GM12878 (cell line): ENCODE data around the gene SRP72. TPM values are rescaled to one million over a fixed set of nuclear protein-coding genes. Genes with fewer than 3 reads are reported as not detected.
A peak's percentile ranks its signal among the peaks of the same experiment; 100 is the strongest.

Experiments
- ATF7 ChIP-seq: fragments of 450-650 bp; IDR thresholded peaks from 2 replicates; pipeline ENCODE4 v1.6.1; 2016; ENCODE audit warnings: low read depth, mild to moderate bottlenecking
- BRCA1 ChIP-seq: IDR thresholded peaks from 2 replicates; pipeline ENCODE4 v1.6.1; 2011; ENCODE audit warnings: low read depth, low read length, improper control_type of control experiment
- CBX5 ChIP-seq: sonication (generic); IDR thresholded peaks from 2 replicates; pipeline ENCODE4 v1.6.1; 2016; ENCODE audit warnings: low read depth, moderate library complexity, mild to moderate bottlenecking, inconsistent platforms
- DPF2 ChIP-seq: fragments of 450-650 bp; IDR thresholded peaks from 2 replicates; pipeline ENCODE4 v1.6.1; 2017; ENCODE audit warnings: mild to moderate bottlenecking
- EED ChIP-seq: sonication (generic); IDR thresholded peaks from 2 replicates; pipeline ENCODE4 v1.6.1; 2016; ENCODE audit warnings: antibody characterized with exemption, low read depth
- ESRRA ChIP-seq: IDR thresholded peaks from 2 replicates; pipeline ENCODE4 v1.6.1; 2012; ENCODE audit warnings: mild to moderate bottlenecking, low read length, improper control_type of control experiment
- FOXM1 ChIP-seq: IDR thresholded peaks from 2 replicates; pipeline ENCODE4 v1.6.1; 2012; ENCODE audit warnings: low read depth, mild to moderate bottlenecking, inconsistent platforms, low read length, moderate library complexity
- GABPA ChIP-seq: IDR thresholded peaks from 2 replicates; pipeline ENCODE4 v1.6.1; 2014; ENCODE audit warnings: antibody characterized with exemption, low read depth, mild to moderate bottlenecking, inconsistent platforms
- HDGF ChIP-seq: fragments of 450-650 bp; IDR thresholded peaks from 2 replicates; pipeline ENCODE4 v1.6.1; 2016; ENCODE audit warnings: antibody characterized with exemption
- IKZF1 ChIP-seq: fragments of 450-650 bp; conservative IDR thresholded peaks from 2 replicates; pipeline ENCODE4 v1.6.1; 2017; ENCODE audit warnings: antibody characterized with exemption, mild to moderate bottlenecking
- KLF5 ChIP-seq: fragments of 450-650 bp; IDR thresholded peaks from 2 replicates; pipeline ENCODE4 v1.6.1; 2014; ENCODE audit warnings: mild to moderate bottlenecking; ENCODE audit not compliant: partially characterized antibody
- MTA3 ChIP-seq: IDR thresholded peaks from 2 replicates; pipeline ENCODE4 v1.6.1; 2012; ENCODE audit warnings: low read length, inconsistent platforms, borderline replicate concordance
- MXI1 ChIP-seq: fragments of 150-350 bp; IDR thresholded peaks from 2 replicates; pipeline ENCODE4 v1.6.1; 2011; ENCODE audit warnings: low read depth, mild to moderate bottlenecking, inconsistent platforms, low read length, improper control_type of control experiment
- NFYA ChIP-seq: IDR thresholded peaks from 2 replicates; pipeline ENCODE4 v1.6.1; 2011; ENCODE audit warnings: low read depth, mild to moderate bottlenecking, low read length, improper control_type of control experiment, borderline replicate concordance
- NKRF ChIP-seq: fragments of 450-650 bp; conservative IDR thresholded peaks from 2 replicates; pipeline ENCODE4 v1.6.1; 2017; ENCODE audit warnings: mild to moderate bottlenecking, moderate library complexity
- NR2F1 ChIP-seq: fragments of 450-650 bp; conservative IDR thresholded peaks from 2 replicates; pipeline ENCODE4 v1.6.1; 2017; ENCODE audit warnings: mild to moderate bottlenecking
- PKNOX1 ChIP-seq: fragments of 450-650 bp; IDR thresholded peaks from 2 replicates; pipeline ENCODE4 v1.6.1; 2016; ENCODE audit warnings: mild to moderate bottlenecking
- RB1 ChIP-seq: fragments of 450-650 bp; formaldehyde crosslinking; IDR thresholded peaks from 2 replicates; pipeline ENCODE4 v1.6.1; 2017; ENCODE audit warnings: mild to moderate bottlenecking, borderline replicate concordance
- SMAD1 ChIP-seq: fragments of 450-650 bp; IDR thresholded peaks from 2 replicates; pipeline ENCODE4 v1.6.1; 2018; ENCODE audit warnings: mild to moderate bottlenecking, low read depth; ENCODE audit not compliant: partially characterized antibody
- SMARCA5 ChIP-seq: fragments of 450-650 bp; IDR thresholded peaks from 2 replicates; pipeline ENCODE4 v1.6.1; 2017; ENCODE audit warnings: mild to moderate bottlenecking
- STAT1 ChIP-seq: fragments of 450-650 bp; conservative IDR thresholded peaks from 2 replicates; pipeline ENCODE4 v1.6.1; 2014; ENCODE audit warnings: antibody characterized with exemption, mild to moderate bottlenecking
- TBL1XR1 ChIP-seq: IDR thresholded peaks from 2 replicates; pipeline ENCODE4 v1.6.1; 2012; ENCODE audit warnings: low read depth, low read length, improper control_type of control experiment
- WRNIP1 ChIP-seq: IDR thresholded peaks from 2 replicates; pipeline ENCODE4 v1.6.1; 2011; ENCODE audit warnings: low read depth, low read length, improper control_type of control experiment, borderline replicate concordance
- ZSCAN29 ChIP-seq: fragments of 450-650 bp; IDR thresholded peaks from 2 replicates; pipeline ENCODE4 v1.6.1; 2017; ENCODE audit warnings: mild to moderate bottlenecking, moderate library complexity
- polyA plus RNA-seq, 11 experiments: library from polyadenylated mRNA; depleted of rRNA in 4 of 11; unstranded in 6 of 11; stranded (reverse) in 5 of 11; fragments of >200 nt; fragmentation: Nextera tagmentation in 4 of 11; fragmentation: Illumina TruSeq in 1 of 11; extraction: Ambion mirVana in 4 of 11; extraction: Trizol in 1 of 11; gene quantifications; 1 replicate in 1 of 11; 2 replicates in 10 of 11; pipeline versions ENCODE4 v1.2.1 to v1.2.3, GENCODE V29; 2011 to 2016; ENCODE audit warnings: inconsistent platforms in 2 of 11, missing spikeins in 2 of 11, low read depth in 1 of 11
- total RNA-seq, 4 experiments: library from RNA; depleted of rRNA in 3 of 4; stranded (reverse); fragments of >200 nt in 3 of 4; fragmentation: Illumina TruSeq in 1 of 4; extraction: Trizol in 1 of 4; gene quantifications; 2 replicates each; pipeline versions ENCODE4 v1.2.1 to v1.2.3, GENCODE V29; 2013 to 2021
- TF ChIP-seq, protein P1 (sequence below): IDR thresholded peaks from 2 replicates; pipeline ENCODE4 v1.6.1; 2011; ENCODE audit warnings: low read depth, mild to moderate bottlenecking, low read length, moderate library complexity, borderline replicate concordance; ENCODE audit errors: extremely low read depth
- TF ChIP-seq, protein P2 (sequence below): IDR thresholded peaks from 2 replicates; pipeline ENCODE4 v1.6.1; 2012; ENCODE audit warnings: low read depth, low read length, improper control_type of control experiment
- TF ChIP-seq, protein P3 (sequence below): IDR thresholded peaks from 2 replicates; pipeline ENCODE4 v1.6.1; 2011; ENCODE audit warnings: borderline replicate concordance, low read depth, mild to moderate bottlenecking, moderate library complexity, mixed read lengths, low read length; ENCODE audit not compliant: insufficient read depth; ENCODE audit errors: extremely low read length

The SRP72 gene
- total and polyA plus RNA-seq, 10 of the 15 experiments (the other 5 are each of a cell fraction or from before 2014, with no cell fraction given) = 61.6 to 186 (median 133) TPM

GRCh38 chr4:56467284-56468096 lies at the start of gene SRP72 (continued):
- no peak for TF ChIP-seq SMAD1
- no peak for TF ChIP-seq RB1
- no peak for TF ChIP-seq EED
- peak; percentile 59; the same call in 1 of the 2 replicates for TF ChIP-seq NKRF
- TF ChIP-seq, protein P1, sequence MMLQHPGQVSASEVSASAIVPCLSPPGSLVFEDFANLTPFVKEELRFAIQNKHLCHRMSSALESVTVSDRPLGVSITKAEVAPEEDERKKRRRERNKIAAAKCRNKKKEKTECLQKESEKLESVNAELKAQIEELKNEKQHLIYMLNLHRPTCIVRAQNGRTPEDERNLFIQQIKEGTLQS = no peak
- TF ChIP-seq NR2F1 = no peak
- peak; percentile 92 for TF ChIP-seq MXI1
- TF ChIP-seq BRCA1 = no peak
- no peak for TF ChIP-seq PKNOX1
- TF ChIP-seq WRNIP1 = no peak
- TF ChIP-seq, protein P2, sequence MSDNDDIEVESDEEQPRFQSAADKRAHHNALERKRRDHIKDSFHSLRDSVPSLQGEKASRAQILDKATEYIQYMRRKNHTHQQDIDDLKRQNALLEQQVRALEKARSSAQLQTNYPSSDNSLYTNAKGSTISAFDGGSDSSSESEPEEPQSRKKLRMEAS = no peak
- TF ChIP-seq ESRRA = no peak
- 0 out of 2 replicates have a peak, but pooled peaks have one; percentile 42 for TF ChIP-seq SMARCA5
- TF ChIP-seq CBX5 = no peak
- TF ChIP-seq NFYA = no peak
- peak; percentile 94 for TF ChIP-seq GABPA
- TF ChIP-seq KLF5 = no peak
- no peak for TF ChIP-seq FOXM1
- TF ChIP-seq HDGF = no peak
- TF ChIP-seq STAT1 = no peak
- TF ChIP-seq, protein P3, sequence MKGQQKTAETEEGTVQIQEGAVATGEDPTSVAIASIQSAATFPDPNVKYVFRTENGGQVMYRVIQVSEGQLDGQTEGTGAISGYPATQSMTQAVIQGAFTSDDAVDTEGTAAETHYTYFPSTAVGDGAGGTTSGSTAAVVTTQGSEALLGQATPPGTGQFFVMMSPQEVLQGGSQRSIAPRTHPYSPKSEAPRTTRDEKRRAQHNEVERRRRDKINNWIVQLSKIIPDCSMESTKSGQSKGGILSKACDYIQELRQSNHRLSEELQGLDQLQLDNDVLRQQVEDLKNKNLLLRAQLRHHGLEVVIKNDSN = no peak
- peak; percentile 65 for TF ChIP-seq TBL1XR1
- TF ChIP-seq IKZF1 = peak; percentile 44; the same call in 1 of the 2 replicates
- no peak for TF ChIP-seq ZSCAN29
- no peak for TF ChIP-seq MTA3
- TF ChIP-seq ATF7 = no peak
- no peak for TF ChIP-seq DPF2
